GM12801 (cell line): Measurements from ENCODE around the gene RAMP3.

Source experiments
- CTCF ChIP-seq: IDR thresholded peaks from one replicate; pipeline ENCODE4 v1.5.1; 2011; ENCODE audit warnings: control low read depth; ENCODE audit not compliant: insufficient read length; ENCODE audit errors: extremely low read depth

The RAMP3 gene

DNA sequence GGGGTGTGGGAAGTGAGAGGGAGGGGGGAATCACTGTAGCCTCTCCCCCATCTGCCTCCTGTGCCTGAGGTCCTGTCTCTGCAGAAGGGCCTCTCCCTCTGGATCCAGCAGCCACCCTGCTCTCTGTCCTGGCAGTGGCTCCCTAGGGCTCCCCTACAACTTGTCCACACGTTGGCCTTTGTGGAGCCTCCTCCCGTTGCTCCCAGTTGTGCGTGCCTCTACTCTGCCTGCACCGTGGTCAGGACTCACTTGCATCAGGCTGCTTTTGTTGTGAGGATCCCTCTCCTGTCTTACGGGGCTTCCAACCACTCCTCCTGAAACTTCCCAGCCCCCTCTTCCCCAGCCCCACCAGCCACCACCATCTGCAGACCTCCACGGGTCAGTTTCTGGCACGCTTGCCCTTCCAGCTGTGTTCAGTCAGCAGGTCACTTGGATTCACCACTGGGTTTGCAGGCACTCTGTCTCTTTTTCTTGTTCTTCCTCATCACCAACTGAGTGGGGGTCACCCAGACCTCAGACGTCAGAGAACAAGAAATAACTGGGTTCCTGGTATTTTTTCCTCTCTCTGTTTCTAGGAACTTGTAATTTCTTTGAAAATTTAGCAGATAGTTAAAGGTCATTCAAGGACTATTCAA lies 62.3 kb downstream of the RAMP3 start:
- TF ChIP-seq CTCF: no peak

DNA sequence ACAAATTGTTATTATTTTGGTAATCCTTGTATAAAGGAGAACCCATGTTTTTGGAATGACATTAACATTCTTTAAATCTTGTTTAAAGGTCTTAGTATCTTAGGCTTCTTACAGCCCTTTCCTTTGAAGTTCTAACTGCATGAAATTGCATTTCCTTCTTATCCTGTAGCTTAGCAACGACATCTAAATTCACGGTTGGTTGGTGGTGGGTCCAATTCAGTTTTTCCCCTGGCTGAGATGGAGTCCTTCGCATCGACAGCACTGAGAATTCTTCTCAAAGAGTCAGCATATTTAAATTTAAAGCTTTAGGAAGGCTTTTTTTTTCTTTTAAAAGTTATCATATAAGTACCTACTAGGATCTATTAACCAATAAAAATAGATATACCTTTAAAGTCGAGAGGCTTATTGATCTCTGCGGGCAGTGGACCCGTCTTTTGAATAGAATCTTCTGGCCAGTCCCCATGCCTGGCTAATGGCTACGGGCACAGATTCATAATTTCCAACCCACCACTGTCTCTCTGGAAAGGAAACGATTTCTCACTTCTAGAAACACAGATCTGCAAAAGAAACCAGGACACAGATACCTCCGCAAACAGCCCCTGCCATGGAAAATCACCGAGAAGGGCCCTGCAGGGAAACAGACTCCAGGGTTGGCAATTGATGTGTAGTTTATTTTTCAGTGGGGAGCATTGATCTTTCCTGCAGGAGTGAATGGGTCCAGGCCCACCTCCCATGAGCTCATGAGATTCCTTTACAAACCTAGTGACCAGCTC lies 63.4 kb downstream of the RAMP3 start:
- TF ChIP-seq CTCF: no peak

DNA sequence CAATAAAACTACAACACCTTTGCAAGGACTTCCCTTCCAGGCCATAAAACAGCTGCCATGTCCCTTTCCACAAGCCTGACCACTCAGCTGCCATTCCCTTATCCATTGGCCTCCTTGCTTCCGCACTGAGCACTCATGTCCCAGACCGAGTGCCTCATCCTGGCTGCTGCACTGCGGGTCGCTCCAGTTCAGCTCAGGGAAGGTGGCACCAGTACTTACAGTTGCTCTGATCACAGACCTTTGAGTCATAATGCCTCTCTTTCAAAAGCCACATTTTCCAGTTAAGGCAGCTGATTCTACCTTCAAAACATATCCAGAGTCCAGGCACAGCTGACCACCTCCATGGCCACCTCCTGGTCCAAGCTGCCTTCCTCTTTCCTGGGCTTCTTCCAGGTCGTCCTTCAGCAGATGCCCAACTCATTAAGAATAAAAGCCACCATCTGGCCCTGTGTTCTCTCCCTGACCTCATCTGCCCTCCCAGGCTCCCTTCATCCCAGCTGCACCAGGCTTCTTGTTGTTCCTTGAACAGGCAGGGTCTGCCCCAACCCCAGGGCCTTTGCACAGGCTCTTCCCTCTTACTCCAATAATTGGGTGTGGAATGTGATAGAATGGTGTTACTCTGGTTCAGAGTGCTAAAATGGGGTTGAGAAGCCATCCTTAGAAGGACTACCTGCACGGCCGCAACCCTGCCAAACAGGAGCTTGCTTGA lies 64.5 kb downstream of the RAMP3 start:
- TF ChIP-seq CTCF: no peak

DNA sequence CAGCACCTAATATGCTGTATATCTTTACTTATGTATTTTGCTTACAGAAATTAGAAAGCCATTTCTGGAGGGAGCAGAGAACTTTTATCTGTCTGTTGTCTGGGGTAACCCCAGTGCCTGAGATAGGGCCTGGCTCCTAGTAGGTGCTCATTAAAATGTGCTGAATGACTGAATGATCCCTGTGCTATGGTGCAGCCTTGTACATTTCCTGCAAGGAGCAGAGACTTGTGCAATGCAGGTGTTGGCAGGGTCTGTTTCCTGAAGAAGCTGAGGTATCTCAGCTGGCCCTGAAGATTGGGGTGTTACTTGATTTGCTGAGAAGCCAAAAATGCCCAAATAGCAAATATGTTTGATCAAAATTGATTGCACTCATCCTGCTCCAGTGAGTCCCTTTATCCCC lies 65.5 kb downstream of the RAMP3 start:
- no peak for TF ChIP-seq CTCF

- no peak for TF ChIP-seq CTCF
Observed at GRCh38 chr7:45223728-45224630, 66.4 kb downstream of the RAMP3 start.

- TF ChIP-seq CTCF: no peak
Observed at GRCh38 chr7:45224832-45225231, 67.2 kb downstream of the RAMP3 start.
